IMR-90 (cell line): ENCODE results near the gene NFAT5. TPM values are rescaled to one million over a fixed set of nuclear protein-coding genes. Genes with fewer than 3 reads are reported as not detected.
A peak's percentile ranks its signal among the peaks of the same experiment; 100 is the strongest.

Source experiments
- ATAC-seq: fragments of 200-7000 bp; cut with Tn5 transposase; 2 replicates; pipeline ENCODE4 v1.9.1; 2020; ENCODE audit warnings: low read depth, mild to moderate bottlenecking, moderate library complexity
- BruUV-seq: library from RNA; stranded (reverse); fragments of 400-500 nt; replicated peaks from 2 replicates; lab custom pipeline; 2021; lab: Mats Ljungman, UMichigan
- CTCF ChIA-PET: fragments of 300-600 bp; formaldehyde crosslinking; extraction: SDS; loops from one replicate; lab custom pipeline; 2021; ENCODE audit warnings: antibody characterized with exemption; lab: Yijun Ruan, JAX
- POLR2A ChIA-PET: fragments of 300-600 bp; sonication (Branson Sonifier 250); formaldehyde crosslinking; loops from one replicate; lab custom pipeline; 2022; ENCODE audit warnings: antibody characterized with exemption; ENCODE audit not compliant: unreplicated experiment; lab: Charles Lee
- DNase-seq: peaks from one replicate; pipeline ENCODE4 v3.0.0; 2013
- H2AFZ ChIP-seq: replicated peaks from 2 replicates; pipeline ENCODE3; 2013; ENCODE audit warnings: low read length, mild to moderate bottlenecking; ENCODE audit not compliant: poor library complexity
- H2AK5ac ChIP-seq: 2 replicates; pipeline ENCODE4 v1.6.1; 2013; ENCODE audit warnings: low read depth, low read length, inconsistent platforms
- H2AK9ac ChIP-seq: replicated peaks from 2 replicates; pipeline ENCODE3; 2013; ENCODE audit warnings: mild to moderate bottlenecking, low read depth, low read length, moderate library complexity; ENCODE audit not compliant: poor library complexity
- H2BK120ac ChIP-seq: 2 replicates; pipeline ENCODE4 v1.6.1; 2013; ENCODE audit warnings: low read depth, low read length, inconsistent platforms
- H2BK15ac ChIP-seq: 3 replicates; pipeline ENCODE4 v1.6.1; 2013; ENCODE audit warnings: low read depth, low read length, inconsistent platforms
- H2BK20ac ChIP-seq: 2 replicates; pipeline ENCODE4 v1.6.1; 2013; ENCODE audit warnings: low read depth, mild to moderate bottlenecking, inconsistent platforms, low read length, moderate library complexity
- H2BK5ac ChIP-seq: 2 replicates; pipeline ENCODE4 v1.6.1; 2013; ENCODE audit warnings: mild to moderate bottlenecking, low read depth, low read length, inconsistent platforms; ENCODE audit not compliant: poor library complexity, severe bottlenecking
- H3K14ac ChIP-seq: replicated peaks from 2 replicates; pipeline ENCODE4 v1.6.1; 2013; ENCODE audit warnings: low read depth, low read length, inconsistent platforms
- H3K18ac ChIP-seq: 2 replicates; pipeline ENCODE4 v1.6.1; 2013; ENCODE audit warnings: low read depth, low read length, control low read depth
- H3K23ac ChIP-seq: 2 replicates; pipeline ENCODE4 v1.6.1; 2013; ENCODE audit warnings: low read depth, low read length, inconsistent platforms
- H3K27ac ChIP-seq: 2 replicates; pipeline ENCODE4 v1.5.1; 2013; ENCODE audit warnings: mild to moderate bottlenecking, control low read depth, low read length; ENCODE audit not compliant: insufficient read depth
- H3K27me3 ChIP-seq: 2 replicates; pipeline ENCODE4 v1.6.1; 2013; ENCODE audit warnings: low read length; ENCODE audit not compliant: control insufficient read depth, insufficient read depth
- H3K36me3 ChIP-seq: 2 replicates; pipeline ENCODE4 v1.6.1; 2013; ENCODE audit warnings: low read length, mixed read lengths; ENCODE audit not compliant: control insufficient read depth, insufficient read depth
- H3K4ac ChIP-seq: 2 replicates; pipeline ENCODE4 v1.6.1; 2013; ENCODE audit warnings: low read depth, low read length, inconsistent platforms
- H3K4me1 ChIP-seq: 2 replicates; pipeline ENCODE4 v1.6.1; 2013; ENCODE audit warnings: low read length, mixed read lengths; ENCODE audit not compliant: control insufficient read depth, insufficient read depth
- H3K4me2 ChIP-seq: 2 replicates; pipeline ENCODE4 v1.6.1; 2013; ENCODE audit warnings: low read depth, mild to moderate bottlenecking, control low read depth, low read length, moderate library complexity
- H3K4me3 ChIP-seq: 2 replicates; pipeline ENCODE4 v1.5.1; 2013; ENCODE audit warnings: low read depth, mild to moderate bottlenecking, control low read depth, low read length, moderate library complexity; ENCODE audit not compliant: insufficient read depth
- H3K56ac ChIP-seq: 2 replicates; pipeline ENCODE4 v1.6.1; 2013; ENCODE audit warnings: low read length, inconsistent platforms; ENCODE audit not compliant: insufficient read depth; ENCODE audit errors: extremely low read depth
- H3K79me1 ChIP-seq, 2 experiments: 2 replicates each; pipeline ENCODE4 v1.6.1; 2013; ENCODE audit warnings: low read length in 2 of 2, inconsistent platforms in 1 of 2, low read depth in 1 of 2
- H3K9ac ChIP-seq: 2 replicates; pipeline ENCODE4 v1.6.1; 2013; ENCODE audit warnings: low read depth, low read length, control low read depth
- H3K9me1 ChIP-seq: 2 replicates; pipeline ENCODE4 v1.6.1; 2013; ENCODE audit warnings: low read length, inconsistent platforms; ENCODE audit not compliant: insufficient read depth
- H3K9me3 ChIP-seq: 2 replicates; pipeline ENCODE4 v1.6.1; 2013; ENCODE audit warnings: low read length; ENCODE audit not compliant: control insufficient read depth, insufficient read depth
- H4K20me1 ChIP-seq: 2 replicates; pipeline ENCODE4 v1.6.1; 2013; ENCODE audit warnings: low read length, inconsistent platforms; ENCODE audit not compliant: insufficient read depth
- H4K5ac ChIP-seq: 2 replicates; pipeline ENCODE4 v1.6.1; 2013; ENCODE audit warnings: mild to moderate bottlenecking, low read depth, low read length, control low read depth
- H4K8ac ChIP-seq, 2 experiments: 2 replicates each; pipeline ENCODE4 v1.6.1; 2013; ENCODE audit warnings: low read depth in 2 of 2, low read length in 2 of 2, control low read depth in 1 of 2, inconsistent platforms in 1 of 2
- H4K91ac ChIP-seq: 2 replicates; pipeline ENCODE4 v1.6.1; 2013; ENCODE audit warnings: low read depth, low read length, inconsistent platforms; ENCODE audit not compliant: insufficient read depth
- CEBPB ChIP-seq: IDR thresholded peaks from 2 replicates; pipeline ENCODE4 v1.6.1; 2012; ENCODE audit warnings: low read depth, low read length, improper control_type of control experiment
- MAFK ChIP-seq: IDR thresholded peaks from 2 replicates; pipeline ENCODE4 v1.6.1; 2012; ENCODE audit warnings: low read depth, low read length, improper control_type of control experiment
- WGBS, 2 experiments: methylation state at CpG; one replicate each; pipeline versions ENCODE4 v1.1.5 to v1.1.7; 2013; ENCODE audit warnings: missing lambda C conversion rate in 2 of 2; ENCODE audit not compliant: insufficient read length in 1 of 2; ENCODE audit errors: extremely low coverage in 2 of 2; 5-methylcytosine and 5-hydroxymethylcytosine counted together
- dilution Hi-C: fragments of 300-500 bp; cut with HindIII; formaldehyde crosslinking; loops from one replicate; pipeline ENCODE4 v1.14.3; 2018; ENCODE audit warnings: low sequenced_read_pairs; ENCODE audit not compliant: unreplicated experiment
- in situ Hi-C: fragments of 300-500 bp; cut with MboI; formaldehyde crosslinking; loops from 3 replicates; pipeline ENCODE4 v1.14.3; 2019; ENCODE audit warnings: low sequenced_read_pairs, inconsistent platforms, mixed read lengths
- intact Hi-C: fragments of 100-400 bp; cut with micrococcal nuclease; formaldehyde crosslinking; loops from 2 replicates; pipeline ENCODE4 v1.10.0; 2022
- polyA plus RNA-seq, 3 experiments: library from polyadenylated mRNA; depleted of rRNA; stranded (reverse); fragments of >200 nt; gene quantifications; 2 replicates each; pipeline ENCODE4 v1.2.3, GENCODE V29; 2012; ENCODE audit warnings: low replicate concordance in 1 of 3
- total RNA-seq: library from RNA; depleted of rRNA; stranded (reverse); fragments of >200 nt; gene quantifications from 2 replicates; pipeline ENCODE4 v1.2.3, GENCODE V29; 2012

The NFAT5 gene
- total and polyA plus RNA-seq, 2 of the 4 experiments (the other 2 are of a cell fraction): 10.9 to 20.1 TPM

DNA sequence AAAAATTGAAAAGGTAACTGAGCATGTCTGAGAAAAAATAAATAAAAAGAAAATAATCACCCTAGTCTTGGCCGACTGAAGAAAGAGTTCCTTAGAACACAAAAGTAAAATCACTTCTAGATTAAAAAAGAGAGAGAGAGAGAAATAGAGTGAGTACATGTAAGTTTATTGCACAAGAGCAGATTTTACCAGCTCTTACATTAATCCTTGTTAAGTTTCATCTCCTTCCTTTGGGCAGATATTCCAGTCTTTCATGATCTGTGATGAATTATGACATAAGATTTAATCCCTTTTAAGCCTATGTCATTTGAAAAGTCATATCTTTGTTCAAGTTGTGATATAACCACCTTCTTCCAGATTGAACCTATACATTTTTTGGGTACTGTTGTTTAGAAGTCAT is 54.8 kb downstream of the NFAT5 start:
- no peak for DNase-seq
- dilution Hi-C loops: no loop called here

More for the DNA sequence above, 54.8 kb downstream of the NFAT5 start:
- Histone ChIP-seq H3K27me3 (no peaks in the 10 kb centered on the region), H2AK9ac (no peak overlapping the region), H2BK20ac (no peak overlapping the region), H2BK5ac (no peak overlapping the region), H3K9me3 (no peaks in the 10 kb centered on the region), H3K79me1 (peaks cover 22 to 59% of the 10 kb centered on the region in 2 experiments), H4K8ac (no peak overlapping the region), H2AK5ac (no peak overlapping the region), H3K4me2 (no peak overlapping the region), H3K9ac (no peak overlapping the region), H3K18ac (no peak overlapping the region), H4K91ac (no peak overlapping the region), H4K5ac (no peak overlapping the region), H3K36me3 (peaks cover 11% of the 10 kb centered on the region; the same call in 1 of the 2 replicates), H3K9me1 (peaks cover 7% of the 10 kb centered on the region), H4K20me1 (peaks cover 68% of the 10 kb centered on the region), H3K27ac (no peak overlapping the region), H3K56ac (no peak overlapping the region), H3K4me3 (no peak overlapping the region), H2AFZ (no peak overlapping the region), H3K14ac (no peak overlapping the region), H3K4me1 (peaks cover 3% of the 10 kb centered on the region; the same call in 1 of the 2 replicates), H2BK15ac (no peak overlapping the region), H3K23ac (no peak overlapping the region), H3K4ac (no peak overlapping the region), H2BK120ac (no peak overlapping the region)
- no peak for ATAC-seq
- ChIA-PET CTCF (no interaction called here), POLR2A (no interaction called here)
- no peak for TF ChIP-seq MAFK
- TF ChIP-seq CEBPB: peak; percentile 43
- in situ Hi-C loops: no loop called here
- WGBS, 2 experiments: no CpG with 5 or more reads among the region's 1 CpG
- intact Hi-C loops: no loop called here
- BruUV-seq: no TSS peak
